PFSK-1 (cell line): Measurements from ENCODE around the gene TRPV4.

Experiments
- POLR2AphosphoS5 ChIP-seq: IDR thresholded peaks from 2 replicates; pipeline ENCODE4 v1.6.1; 2012; ENCODE audit warnings: low read depth, mild to moderate bottlenecking, control low read depth, low read length, moderate library complexity
- REST ChIP-seq, 2 experiments: IDR thresholded peaks; 2 replicates each; pipeline versions ENCODE4 v1.6.1 to v1.8.0; 2011 to 2012; ENCODE audit warnings: low read depth in 2 of 2, low read length in 2 of 2, control low read depth in 1 of 2, inconsistent platforms in 1 of 2, mild to moderate bottlenecking in 1 of 2, moderate library complexity in 1 of 2; ENCODE audit not compliant: insufficient read depth in 1 of 2
- TAF1 ChIP-seq: IDR thresholded peaks from 2 replicates; pipeline ENCODE4 v1.6.1; 2012; ENCODE audit warnings: low read length, control low read depth, borderline replicate concordance; ENCODE audit not compliant: insufficient read depth

- TF ChIP-seq POLR2AphosphoS5 (no peak), REST (IDR thresholded peaks at IDR 0.05; ENCODE audit: insufficient read depth in 1 of 2, low read depth in 2 of 2, low read length in 2 of 2) (no peak), TAF1 (no peak)
Measured at GRCh38 chr12:109830718-109831117, 2.5 kb downstream of the TRPV4 start.
